Measurements from ENCODE around the gene STXBP1.

DNA sequence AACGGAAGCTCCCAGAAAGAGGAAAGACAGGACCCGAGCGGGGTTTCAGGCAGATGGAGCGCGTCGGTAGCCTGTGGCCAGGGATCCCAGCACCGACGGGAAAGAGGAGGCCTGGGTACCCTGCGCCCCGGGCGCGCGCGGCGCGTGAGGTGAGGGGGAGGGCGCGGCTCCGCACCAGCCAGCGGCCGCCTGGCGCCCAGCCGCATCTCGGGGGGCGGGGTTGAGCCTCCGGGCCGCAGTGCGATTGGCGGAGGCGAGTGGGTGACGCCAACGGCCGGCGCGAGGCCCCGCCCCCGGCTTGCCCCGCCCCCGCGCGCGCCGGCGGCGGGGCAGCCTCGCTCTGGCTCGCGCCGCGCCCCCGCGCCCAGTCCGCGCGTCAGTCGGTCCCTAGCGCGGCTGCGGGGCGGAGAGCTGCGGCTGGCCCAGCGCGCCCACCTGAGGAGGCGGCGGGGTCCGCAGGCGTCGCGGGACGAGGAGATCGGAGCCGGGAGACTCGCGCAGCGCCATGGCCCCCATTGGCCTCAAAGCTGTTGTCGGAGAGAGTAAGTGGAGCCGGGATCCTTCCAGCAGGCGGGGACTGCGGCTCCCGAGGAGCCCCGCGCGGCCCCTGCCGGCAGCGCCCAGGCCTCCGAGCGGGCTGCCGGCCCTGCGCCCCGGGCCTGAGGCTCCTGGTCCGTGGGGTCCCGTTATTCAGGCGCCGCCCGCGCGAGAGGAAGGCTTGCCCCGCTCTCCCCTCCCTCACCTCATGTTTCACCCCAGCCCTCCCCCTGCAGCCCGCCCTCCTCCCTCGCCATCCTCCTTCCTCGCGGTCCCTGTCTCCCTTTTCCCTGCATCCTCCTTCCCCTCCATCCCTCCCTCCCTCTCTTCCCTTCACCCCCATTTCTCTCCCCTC lies at the start of gene STXBP1:
- TF ChIP-seq CTCF (IDR thresholded peaks at IDR 0.05; ENCODE audit: insufficient read depth, low read length, poor library complexity, severe bottlenecking) = no peak
- TF ChIP-seq EZH2phosphoT487 (conservative IDR thresholded peaks at IDR 0.05; ENCODE audit: low read length) = no peak
